NOMO-1 (cell line): ENCODE data around the gene DERA.
"Not testable (repeated sequence)": the region's sequence is repeated elsewhere in the genome, so short reads cannot be mapped to it uniquely, and the experiment has no call there.

Experiments used
- DNase-seq, 2 experiments: peaks; one replicate each; lab custom pipeline; 2025; ENCODE audit not compliant: unreplicated experiment in 2 of 2; lab: John Stamatoyannopoulos, UW

Gene DERA

DNA sequence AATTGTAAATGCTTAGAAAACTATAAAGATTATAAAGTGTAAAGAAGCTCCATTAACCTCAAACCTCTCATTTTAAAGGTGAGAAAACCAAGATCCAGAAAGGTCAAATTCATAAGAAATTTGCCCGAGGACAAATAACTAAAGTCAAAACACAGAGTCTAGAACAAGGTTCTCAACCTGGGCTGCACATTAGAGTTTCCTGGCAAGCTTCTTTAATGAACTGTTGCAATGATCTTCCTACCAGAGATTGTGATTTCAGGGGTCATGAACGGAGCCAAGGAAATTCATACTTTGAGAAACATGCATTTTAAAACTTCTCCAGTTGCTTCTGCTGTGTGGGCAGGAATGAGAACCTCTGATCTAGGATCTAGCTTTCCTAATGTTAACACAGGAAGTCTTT, 86.8 kb downstream of the DERA start:
- no peak for DNase-seq

DNA sequence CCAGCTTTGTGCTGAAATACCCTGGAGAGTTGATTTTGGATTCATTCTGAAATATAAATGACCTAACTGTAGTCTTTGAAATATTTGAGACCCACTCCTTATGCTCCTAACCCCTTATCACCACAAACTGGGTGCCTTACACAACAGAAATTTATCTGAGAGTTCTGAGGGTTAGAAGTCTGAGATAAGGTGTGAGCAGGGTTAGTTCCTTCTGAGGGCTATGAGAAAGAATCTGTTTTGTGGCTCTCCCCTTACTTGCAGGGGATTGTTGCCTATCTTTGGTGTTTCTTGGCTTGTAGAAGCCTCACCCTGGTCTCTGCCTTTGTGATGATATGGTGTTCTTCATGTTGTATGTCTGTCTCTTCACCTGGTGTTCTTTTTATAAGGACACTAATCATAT, 91.7 kb downstream of the DERA start:
- no peak for DNase-seq

DNA sequence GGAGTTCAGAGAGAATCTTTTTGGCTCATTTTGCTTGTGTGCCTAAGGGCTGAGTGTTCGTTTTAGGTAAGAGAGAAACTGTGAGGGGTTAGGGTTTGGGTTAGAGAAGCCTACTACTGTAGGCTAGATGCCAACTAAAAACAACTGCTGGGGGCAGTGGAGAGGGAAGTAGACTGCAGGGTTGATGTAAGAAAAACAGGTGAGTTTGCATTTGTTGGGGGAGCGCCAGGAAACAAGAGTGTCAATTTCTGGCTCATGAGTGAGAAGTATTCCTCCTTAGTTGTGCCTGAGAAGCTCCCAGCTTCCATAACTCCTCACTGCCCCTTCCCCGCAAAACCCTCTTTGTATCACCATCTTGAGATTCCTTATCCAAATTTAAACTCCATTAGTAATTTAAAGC, 92.3 kb downstream of the DERA start:
- no peak for DNase-seq

DNA sequence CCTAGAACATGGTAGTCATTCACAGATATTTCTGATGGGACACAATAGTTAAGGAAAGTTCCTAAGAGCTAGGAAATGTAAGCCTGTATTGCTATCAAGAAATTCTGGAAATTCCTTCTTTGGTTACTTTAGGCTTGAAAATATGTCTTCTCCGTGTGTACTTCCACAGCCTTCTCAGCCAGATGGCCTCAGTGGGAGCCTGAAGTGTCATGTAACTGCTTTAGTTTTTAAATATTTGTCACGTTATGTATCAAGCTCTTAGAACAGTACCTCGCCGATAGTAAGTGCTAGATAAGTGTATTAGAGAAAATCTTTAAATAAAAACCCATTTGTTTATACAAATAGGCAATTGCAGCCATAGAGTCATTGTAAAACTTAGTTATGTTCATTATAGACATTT, 95.6 kb downstream of the DERA start:
- no peak for DNase-seq

DNA sequence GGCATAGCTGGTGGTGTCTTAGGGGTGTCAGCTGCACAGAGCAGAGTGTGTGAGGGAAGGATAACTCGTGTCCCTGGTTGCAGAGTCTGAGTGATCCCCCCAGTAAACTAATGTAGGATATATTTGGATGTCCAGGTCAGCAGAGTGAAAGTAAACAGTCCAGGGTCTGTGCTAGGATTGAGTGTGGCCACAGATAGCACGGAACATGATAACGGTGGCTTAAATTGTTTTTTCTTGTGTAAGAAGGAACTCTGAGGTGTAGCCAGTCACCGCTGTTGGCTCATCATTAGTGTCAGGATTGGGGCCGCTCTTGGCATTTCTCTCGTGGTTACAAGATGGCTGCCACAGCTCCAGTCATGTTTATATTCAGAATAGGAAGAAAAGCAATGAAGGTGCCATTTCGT, 97.3 kb downstream of the DERA start:
- no peak for DNase-seq

DNA sequence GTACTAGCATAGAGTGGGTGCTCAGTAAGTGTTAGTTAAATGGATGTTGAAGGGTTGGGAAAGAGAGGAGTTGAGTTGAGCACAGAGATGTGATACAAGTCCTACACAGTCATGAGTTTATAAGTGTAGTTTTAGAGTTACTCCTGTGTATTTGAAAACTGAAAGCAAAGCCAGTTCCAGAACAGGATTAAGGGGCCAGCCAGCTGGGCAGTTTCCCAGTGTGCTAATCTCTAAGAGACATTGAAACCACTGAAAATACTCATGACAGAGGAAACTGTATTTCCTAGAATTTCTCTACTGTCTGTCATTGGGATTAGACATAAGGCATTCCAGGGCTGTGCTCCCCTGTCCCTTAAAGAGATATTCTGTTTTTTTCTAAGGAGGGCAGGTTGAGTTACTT, 101.0 kb downstream of the DERA start:
- no peak for DNase-seq

DNA sequence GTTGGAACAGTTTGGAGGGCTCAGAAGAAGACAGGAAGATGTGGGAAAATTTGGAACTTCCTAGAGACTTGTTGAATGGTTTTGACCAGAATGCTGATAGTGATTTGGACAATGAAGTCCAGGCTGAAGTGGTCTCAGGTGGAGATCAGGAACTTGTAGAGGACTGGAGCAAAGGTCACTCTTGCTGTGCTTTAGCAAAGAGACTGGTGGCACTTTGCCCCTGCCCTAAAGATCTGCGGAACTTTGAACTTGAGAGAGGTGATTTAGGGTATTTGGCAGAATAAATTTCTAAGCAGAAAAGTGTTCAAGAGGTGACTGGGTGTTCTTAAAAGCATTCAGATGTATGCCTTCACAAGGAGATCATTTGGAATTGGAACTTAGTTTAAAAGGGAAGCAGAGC, 102.6 kb downstream of the DERA start:
- not testable (repeated sequence) for DNase-seq

DNA sequence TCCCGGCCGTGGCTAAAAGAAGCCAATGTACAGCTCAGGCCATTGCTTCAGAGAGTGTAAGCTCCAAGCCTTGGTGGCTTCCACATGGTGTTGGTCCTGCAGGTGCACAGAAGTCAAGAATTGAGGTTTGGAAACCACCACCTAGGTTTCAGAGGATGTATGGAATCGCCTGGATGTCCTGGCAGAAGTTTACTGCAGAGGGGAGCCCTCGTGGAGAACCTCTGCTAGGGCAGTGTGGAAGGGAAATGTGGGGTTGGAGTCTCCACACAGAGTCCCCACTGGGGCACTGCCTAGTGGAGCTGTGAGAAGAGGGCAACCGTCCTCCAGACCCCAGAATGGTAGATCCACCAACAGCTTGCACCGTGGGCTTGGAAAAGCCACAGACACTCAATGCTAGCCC, 103.3 kb downstream of the DERA start:
- not testable (repeated sequence) for DNase-seq

DNA sequence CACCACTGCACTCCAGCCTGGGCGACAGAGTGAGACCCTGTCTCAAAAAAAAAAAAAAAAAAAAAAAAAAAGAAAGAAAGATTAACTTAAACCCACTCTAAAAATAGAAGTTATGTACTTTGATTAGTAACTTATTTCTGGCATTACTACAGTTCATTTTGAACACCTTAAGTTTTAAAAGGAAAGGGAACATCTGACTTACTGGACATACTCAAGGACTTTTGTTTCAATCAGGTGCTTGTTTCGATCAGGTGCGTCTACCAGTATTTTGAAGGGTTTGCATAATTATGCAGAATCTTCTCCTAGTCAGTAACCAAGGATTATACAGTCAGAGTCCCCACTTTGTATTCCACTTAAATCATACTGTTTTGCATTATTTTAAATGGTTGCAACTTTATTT, 105.6 kb downstream of the DERA start:
- no peak for DNase-seq

DNA sequence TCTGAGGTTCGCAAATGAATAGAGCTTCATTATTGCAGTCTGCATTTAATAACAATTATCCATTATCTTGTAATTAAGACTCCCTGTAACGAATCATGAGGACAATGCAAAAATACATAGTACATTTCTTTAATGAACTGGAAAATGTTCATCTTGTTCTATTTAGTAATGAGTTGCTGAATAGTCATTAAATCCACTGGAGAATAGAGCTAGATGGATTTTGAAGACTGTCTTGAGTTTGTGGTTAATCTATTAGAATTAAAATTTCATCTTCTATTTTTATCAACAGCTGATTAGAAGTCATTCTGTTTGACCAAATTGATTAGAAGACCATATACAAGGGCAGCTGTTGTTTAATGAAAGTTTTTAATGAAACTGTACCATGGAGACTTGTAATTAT, 107.2 kb downstream of the DERA start:
- no peak for DNase-seq

DNA sequence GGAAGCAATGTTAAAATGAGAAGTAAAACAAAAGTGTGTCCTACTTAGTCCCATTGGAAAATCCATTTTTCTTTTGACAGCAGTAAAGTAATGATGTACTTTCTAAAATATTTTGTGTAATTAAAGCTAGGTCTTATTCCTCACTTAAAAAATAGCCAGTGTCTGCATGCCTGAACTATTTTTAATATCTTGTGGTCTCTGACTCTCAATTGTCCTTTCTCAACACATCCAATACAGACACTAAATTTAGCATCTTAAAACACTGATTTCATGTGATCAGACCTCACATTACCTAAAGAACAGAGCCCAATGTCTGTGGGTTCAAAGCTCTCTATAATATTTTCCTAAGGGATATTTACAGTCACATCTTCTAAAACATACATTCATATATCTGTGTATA, 108.0 kb downstream of the DERA start:
- no peak for DNase-seq

DNA sequence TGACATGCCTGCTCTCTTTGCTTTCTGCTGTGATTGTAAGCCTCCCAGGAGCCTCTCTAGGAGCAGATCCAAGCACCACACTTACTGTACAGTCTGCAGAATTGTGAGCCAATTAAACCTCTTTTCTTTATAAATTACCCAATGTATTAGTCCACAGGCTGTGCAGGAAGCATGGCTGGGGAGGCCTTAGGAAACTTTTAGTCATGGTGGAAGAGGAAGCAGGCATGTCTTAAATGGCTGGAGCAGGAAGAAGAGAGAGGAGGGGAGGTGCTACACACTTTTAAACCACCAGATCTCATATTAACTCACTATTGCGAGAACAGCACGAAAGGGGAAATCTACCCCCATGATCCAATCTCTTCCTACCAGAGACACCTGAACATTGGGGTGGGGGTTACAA, 108.9 kb downstream of the DERA start:
- peak; percentile 38 to 52 for DNase-seq

DNA sequence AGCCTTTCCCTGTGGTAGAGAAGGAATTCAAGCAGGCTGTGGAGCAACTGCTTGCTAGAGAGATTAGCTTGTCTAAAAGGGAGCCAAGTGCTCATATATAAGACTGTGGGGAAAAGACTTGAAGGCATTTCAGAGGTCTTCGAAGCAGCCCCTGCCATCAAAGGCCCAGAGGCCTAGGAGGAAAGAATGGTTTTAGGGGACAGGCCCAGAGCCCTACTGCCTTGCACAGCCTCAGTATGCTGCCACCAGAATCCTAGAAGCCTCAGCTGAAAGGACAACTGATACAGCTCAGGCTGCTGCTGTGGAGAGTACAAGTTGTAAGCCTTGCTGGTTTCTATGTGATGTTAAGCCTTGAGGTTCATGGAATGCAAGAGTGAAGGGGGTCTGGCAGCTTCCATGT, 109.9 kb downstream of the DERA start:
- DNase-seq = no peak

DNA sequence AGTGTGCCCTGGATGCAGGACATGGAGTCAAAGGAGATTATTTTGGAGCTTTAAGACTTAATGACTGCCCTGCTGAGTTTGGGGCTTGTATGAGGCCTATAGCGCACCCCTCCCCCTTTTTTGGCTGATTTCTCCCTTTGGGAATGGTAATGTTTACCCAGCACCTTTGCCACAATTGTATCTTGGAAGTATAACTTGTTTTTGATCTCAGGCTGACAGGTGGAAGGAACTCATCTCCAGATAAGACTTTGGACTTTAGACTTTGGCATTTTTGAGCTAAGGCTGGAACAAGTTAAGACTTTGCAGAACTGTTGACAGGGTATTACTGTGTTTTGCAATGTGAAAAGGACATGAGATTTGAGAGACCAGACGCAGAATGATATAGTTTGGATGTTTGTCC, 110.5 kb downstream of the DERA start:
- DNase-seq = no peak

DNA sequence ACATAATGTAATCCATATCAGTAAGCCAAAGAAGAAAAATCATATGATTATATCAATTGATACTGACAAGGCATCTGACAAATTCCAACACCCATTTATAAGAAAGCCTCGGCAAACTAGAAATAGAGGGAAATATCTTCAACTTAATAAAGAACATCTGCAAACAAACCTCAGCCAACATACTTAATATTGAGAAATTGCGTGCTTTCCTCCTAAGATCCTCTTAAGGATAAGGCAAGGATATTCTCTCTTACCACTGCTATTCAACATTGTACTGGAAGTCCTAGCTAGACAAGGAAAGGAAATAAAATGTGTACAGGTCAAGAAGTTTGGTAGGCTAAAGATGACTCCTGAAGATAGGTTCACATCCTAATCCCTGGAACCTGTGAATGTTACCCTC, 115.9 kb downstream of the DERA start:
- DNase-seq = no peak

DNA sequence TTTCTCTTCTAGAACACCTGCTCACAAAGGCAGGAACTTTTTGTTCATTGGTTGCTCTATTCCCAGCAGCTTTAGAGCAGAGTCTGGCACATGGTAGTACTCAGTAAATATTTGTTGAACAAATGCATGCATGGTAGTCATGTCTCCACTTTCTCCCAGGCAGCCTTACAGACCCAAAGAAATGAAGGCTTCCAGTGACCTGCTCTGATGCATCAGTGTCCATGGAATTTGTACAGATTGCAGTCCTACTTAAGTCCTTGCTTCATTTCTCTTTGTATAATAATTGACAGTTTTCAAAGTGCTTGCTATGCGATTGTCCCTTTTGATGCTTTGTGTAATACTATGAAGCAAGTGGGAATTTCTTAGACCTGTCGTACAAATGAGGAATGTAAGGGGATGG, 119.6 kb downstream of the DERA start:
- DNase-seq = no peak

DNA sequence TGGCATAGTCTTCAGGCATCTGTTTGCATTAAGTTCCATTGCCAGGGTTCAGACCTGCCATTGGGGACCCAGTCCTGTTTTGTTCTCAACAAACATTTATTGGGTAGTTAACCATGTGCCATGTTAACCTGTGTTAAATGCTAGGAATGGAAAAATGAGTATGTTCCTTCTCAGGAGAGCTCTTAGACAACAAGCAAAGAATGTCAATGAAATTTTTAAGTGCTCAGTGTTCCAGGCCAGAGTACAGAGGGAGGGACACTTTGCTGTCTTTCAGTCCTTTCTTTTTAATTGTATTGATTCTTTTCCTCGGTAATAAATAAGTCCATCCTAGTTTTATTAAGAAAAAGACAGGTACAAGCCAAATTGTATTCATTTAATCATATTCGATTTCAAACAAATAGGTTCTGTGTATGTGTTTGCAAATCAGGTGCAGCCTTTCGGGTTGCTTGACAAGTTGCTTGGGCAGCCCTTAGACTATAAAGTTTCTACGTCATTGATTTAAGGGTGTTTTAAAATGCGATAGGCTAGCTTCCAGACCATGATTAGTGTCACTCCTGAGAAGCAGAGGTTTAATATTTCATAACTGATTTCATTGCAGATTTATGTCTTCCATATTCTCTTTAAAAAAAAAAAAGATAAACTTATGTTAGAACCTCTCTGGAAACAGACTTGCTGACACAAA, 123.1 kb downstream of the DERA start:
- no peak for DNase-seq

DNA sequence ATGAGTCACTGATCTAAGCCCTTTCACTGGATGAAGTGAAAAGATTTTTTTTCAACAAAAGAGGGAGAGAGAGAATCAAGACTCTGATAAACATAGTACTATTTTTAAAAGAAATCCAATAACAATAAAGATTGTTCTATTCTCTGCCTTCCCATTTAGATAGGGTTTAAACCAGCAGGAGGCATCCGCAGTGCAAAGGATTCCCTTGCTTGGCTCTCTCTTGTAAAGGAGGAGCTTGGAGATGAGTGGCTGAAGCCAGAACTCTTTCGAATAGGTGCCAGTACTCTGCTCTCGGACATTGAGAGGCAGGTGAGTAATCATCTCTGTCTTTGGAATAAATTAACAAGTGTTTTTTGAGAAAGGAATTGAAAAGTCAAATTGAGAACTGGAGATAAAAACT, 124.9 kb downstream of the DERA start:
- DNase-seq = no peak

DNA sequence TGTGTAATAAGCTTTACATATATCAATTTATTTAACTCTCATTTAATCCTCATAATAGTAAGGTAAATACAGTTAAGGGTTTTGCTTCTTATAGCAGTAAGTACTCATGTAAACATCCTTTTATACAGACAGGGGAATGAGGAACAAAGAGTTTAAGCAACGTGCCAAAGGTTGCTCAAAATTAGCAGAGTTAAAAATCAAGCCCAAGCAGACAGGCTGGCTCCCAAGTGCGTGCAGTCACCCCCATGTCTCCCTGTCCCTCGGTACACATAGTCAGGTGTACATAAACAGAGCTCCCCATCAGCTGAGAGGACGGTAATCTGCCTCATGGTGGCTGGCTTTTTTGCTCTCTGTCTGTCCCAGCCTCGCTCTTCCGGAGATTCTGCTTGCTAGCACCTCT, 126.4 kb downstream of the DERA start:
- DNase-seq = peak in 1 of 2 experiments; percentile 48

DNA sequence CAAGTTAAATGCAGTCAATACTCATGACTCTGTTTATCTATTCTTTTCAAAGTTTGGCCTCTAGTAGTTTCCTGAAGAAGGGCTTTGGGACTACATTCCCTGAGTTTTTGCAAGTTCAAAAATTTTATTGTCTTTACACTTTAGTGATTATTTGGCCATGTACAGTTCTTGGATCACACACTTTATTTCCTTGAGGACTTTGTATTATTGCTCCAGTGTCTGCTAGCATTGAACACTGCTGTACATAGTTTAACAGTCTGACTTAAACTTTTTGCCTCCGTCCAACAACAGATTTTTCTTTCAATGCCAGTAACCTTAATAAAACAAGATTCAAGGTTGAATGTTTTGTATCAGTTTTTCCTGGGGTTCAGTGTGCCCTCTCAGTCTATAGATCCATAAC, 132.3 kb downstream of the DERA start:
- no peak for DNase-seq

DNA sequence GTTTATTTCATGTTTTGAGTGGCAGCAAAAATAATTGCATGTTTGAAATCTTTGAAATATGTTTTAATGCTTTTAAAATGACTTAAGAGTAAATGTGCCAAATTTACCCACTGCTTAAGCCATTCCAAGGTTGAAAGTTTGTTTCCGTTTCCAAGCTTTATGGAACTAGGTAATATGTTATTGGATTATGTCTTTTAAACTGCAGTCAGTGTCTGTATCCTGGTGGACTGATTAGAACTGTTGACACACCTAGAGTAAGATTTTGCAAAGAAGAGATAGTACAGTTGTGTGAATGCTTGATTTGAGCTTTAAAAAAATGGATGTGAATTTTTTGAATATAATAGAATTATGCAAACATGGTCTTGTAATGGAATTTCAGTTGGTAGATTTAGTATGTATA, 135.1 kb downstream of the DERA start:
- DNase-seq = no peak

DNA sequence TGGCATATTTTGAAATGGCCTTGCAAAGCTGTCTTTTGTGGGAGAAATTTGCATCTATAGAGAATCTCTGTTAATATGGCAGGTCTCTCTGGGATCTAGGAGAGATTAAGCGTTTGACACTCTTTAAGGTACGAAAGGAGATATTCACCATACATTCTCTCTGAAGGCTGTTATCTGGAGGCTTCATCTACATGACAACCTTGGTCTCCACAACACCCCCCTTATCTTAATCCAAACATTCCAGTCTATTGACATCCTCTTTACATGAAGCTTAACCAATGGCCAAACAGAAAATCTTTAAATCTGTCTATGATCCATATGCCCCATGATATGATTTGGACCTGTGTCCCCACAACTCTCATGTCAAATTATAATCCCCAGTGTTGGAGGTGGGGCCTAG, 137.4 kb downstream of the DERA start:
- no peak for DNase-seq

DNA sequence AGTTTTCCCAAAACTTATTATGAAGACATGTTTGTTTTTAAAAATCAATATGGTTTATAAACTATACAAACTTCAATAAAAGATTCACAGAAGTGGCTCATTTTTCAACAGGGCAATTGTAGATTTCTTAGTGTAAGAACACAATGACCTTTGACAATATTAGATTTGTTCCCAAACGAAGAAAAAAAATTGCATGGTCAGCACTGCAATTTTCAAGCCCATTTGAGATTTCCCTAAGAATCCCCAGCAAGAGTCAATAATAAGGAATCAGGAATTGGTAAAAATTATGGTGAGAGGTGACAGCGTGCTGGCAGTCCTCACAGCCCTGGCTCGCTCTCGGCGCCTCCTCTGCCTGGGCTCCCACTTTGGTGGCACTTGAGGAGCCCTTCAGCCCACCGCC, 145.8 kb downstream of the DERA start:
- DNase-seq = no peak
